DLD1 (cell line): ENCODE measurements around the gene DOCK4.

Source experiments
- in situ Hi-C: cut with HindIII; loops from 2 replicates; pipeline ENCODE4 v1.10.0; 2017; ENCODE audit warnings: low sequenced_read_pairs

DOCK4 gene

DNA sequence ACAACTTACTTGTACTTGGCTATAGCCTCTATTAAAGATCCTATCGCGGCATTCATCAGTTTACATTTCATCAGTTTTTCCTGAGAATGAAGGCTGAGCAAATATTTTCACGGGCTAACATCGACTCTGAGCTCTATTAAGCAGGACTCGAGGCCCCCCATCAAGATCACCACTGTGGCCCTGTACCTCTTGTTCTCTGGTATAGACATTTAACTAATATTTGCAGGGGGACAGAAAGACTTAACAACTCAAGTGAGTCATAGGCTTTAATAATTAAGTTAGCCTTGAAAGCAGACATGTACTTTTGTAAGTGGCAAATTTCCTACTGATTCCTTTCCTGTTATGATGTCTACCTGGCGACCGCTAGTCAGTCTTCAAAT, 45.4 kb downstream of the DOCK4 start:
- in situ Hi-C loops, result no loop called here

DNA sequence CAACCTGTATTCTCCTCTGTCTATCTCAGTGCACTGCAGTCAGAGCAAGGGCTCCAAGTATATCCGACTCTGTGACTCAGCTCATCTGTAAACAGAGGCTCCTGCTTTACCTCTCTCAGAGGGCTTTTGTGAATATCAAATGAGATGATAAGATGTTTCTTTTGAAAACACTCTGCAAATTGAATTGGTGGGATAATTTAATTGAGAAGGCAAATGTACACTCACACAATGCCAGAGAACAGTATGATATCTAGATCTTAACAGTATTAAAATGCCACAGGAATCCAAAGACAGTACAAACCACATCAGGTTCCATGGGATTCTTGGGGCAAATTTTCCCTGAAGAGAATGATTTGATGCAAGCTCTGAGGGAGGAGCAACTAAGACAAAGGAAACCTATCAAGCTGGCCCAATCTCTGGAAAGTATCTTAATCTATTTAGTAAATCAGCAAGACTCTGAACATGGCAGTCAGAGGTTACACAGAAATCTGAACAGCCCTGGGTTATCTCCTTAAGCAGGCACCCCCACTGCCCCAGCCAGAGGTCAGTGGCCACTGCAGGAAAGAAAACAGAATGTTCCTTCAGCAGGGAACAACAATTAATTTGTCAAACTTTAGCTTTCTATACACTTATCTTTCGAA, 45.9 kb downstream of the DOCK4 start:
- in situ Hi-C loops, result no loop called here

DNA sequence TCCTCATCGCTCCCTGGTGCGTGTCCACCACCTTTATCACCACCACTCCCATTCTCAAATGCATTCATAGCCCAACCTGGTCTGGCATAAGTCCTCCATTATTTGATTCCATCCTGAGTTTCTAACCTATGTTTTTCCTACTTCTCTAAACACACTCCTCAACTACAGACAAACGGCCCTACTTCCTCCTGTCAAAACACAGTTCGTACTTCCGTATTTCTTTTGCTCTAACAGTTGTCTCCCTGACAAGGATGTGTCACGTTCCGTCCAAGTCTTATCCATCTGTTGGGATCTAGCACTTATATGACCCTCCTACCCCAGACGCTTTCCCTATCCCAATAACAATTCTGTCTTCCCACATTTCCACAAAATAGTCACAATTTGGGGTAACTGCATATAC, 46.8 kb downstream of the DOCK4 start:
- in situ Hi-C loops, result no loop called here

DNA sequence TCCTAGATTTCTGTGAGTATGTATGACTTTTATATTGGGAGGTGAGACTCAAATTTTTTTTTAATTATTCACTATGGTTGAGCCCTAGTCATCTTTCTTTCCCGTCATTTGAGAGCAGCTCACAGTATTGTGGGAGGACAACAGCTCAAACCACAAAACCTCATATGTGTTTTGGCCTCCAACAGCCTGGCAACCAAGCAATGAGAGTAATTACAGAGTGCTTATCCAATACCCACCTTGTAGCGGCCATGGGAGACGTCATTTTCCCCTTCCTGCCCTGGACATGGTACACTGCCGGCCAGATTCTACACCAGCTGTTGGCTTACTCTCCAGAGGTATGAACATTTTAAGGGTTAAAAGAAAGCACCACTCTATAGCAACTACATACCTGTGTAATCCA, 49.1 kb downstream of the DOCK4 start:
- in situ Hi-C loops, result no loop called here

DNA sequence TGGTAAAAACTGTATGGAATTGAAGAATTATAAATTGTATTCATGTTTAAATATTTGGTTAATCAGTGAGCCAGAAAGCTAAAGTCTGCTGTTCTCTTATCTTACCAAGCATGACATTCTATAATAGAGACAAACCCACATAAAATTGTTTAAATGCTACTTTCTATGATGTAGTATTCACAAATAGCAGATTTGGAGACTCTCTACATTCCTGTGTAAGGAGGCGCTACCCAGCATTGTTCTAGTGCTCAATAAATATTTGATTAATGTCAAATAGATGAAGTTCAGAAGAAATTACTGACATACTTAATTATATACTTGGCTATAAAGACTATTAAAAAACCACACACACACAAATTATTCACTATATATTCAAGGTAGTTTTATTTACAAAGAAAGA, 49.8 kb downstream of the DOCK4 start:
- in situ Hi-C loops, result no loop called here

DNA sequence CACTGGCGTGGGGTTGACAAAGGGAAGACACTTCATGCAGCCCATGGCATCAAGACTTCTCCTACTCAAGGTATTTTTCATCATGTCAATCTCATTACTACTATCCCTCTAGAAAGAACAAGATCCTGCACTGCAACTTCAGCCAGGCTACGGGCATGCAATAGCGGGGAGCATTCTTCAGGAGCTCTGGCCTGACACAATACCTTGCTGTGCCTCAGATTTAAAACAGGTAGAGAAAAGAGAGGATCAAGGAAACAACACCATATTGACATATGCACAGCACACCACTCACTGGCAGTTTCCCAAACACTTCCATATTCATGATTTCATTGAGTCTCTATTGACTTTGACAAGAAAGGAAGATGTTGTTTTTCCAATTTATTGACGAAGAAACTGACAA, 51.5 kb downstream of the DOCK4 start:
- in situ Hi-C loops, result no loop called here

DNA sequence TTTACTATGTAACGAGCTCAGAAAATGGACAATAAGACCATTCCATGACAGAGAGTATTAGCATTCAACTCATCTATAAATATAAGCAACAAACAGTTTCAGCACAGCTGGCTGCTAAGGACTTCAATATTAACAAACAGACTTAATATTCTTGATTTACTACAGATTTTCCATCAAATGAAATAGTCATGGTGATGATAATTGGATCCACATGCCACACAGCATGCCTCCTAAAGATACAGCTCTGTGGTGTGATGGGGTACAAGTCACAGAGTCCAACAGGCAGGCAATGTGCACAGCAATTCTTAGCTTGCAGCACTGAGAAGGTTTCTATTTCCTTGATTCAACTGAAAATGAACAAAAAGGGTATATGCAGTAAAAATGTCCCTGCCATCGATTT, 54.0 kb downstream of the DOCK4 start:
- in situ Hi-C loops, result no loop called here

DNA sequence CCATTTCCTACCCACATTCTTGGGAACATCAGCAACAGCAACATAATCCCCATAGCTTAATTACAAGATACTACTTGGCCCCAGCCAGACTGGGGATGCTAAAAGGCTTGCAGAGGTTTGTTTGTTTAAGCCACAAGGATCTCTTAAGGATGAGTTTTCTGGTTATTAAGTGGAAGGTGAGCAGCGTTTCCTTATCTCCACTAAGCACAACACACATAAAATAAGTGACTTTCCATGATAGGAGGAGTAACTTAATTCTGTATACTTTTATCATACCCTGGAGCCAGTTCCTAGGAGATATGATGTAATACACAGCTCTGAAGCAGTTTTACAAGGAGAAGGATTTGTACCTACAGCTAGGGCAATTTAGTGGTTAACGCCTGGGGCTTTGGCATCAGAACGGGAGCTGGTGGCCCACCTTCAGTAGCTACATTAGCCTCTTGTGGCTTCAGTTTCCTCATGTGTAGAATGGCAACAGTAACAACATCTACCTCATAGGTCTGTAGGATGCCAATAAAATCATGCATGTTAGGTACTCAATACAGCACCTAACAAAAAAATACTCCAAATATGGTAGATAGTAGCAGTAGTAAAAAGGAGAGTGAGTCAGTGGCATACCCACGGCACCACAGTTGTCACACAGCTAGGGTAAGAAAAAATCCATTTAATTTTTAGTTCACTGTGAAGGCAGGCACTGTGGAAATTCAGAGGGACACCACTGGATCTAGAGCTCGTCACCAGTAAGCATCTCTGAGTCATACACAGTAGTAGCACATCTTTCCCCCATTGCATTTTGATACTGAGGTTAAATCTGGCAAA, 55.2 kb downstream of the DOCK4 start:
- in situ Hi-C loops, result no loop called here

DNA sequence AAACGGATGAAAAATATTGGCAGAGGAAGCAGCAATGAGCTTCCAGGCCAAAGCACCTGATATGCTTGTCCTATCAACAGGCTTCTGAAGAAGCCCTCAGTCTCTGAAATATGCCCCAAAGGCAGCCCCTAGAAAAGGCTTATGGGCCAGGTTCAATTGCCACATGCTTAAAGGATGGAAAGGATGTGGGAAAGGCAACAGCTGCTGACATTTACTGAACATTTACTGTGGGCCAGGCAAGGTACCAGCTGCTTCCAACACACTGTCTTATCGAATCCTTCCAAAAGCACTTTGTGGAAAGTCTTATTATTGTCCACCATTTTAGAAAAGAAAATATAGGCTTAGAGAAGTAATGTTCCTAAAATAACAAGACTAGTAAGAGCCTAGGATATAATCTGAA, 56.5 kb downstream of the DOCK4 start:
- in situ Hi-C loops, result no loop called here

DNA sequence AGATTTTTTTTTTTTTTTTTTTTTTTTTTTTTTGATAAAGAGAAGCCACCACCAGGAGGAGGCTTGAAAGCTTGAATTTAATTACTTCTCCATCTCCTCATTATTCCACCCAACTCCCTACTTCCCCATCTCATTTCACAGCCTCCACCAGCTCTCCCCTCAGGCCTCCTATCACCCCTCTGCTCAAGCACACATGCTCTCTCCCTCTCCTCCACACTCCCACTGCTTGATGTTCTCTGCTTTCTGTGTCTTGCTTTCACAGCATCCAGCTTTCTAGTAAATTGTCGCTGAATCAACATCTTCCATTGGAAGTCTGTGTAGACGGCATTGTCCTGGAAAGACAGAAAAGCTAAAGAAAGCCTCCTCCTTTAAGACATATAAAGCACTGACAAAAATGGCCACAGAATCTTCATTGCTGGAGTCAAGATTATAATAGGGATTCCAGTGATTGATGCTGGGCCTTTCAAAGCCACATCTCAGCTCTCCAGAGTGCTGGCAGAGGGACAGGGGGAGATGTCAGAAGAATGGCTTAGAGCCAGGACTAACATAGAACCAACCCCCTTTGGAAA, 58.3 kb downstream of the DOCK4 start:
- in situ Hi-C loops, result no loop called here

DNA sequence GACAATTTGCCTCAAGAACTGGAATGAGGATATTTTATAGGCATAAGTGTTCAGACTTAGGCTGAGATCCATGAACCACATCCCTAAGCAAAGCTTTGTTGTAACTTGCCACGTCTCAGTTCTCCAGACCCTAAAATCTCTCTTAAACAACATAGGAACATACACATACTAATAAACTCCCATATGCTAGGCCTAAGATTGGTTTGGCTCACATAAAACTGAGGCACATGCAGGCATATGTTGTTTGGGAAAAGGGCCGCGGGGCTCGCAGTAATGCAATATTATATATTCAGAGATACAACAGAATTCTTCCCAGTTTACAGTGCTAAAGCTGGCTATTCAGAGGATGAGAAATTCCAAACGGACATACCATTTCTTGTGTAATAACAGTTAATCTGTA, 61.0 kb downstream of the DOCK4 start:
- in situ Hi-C loops, result no loop called here

DNA sequence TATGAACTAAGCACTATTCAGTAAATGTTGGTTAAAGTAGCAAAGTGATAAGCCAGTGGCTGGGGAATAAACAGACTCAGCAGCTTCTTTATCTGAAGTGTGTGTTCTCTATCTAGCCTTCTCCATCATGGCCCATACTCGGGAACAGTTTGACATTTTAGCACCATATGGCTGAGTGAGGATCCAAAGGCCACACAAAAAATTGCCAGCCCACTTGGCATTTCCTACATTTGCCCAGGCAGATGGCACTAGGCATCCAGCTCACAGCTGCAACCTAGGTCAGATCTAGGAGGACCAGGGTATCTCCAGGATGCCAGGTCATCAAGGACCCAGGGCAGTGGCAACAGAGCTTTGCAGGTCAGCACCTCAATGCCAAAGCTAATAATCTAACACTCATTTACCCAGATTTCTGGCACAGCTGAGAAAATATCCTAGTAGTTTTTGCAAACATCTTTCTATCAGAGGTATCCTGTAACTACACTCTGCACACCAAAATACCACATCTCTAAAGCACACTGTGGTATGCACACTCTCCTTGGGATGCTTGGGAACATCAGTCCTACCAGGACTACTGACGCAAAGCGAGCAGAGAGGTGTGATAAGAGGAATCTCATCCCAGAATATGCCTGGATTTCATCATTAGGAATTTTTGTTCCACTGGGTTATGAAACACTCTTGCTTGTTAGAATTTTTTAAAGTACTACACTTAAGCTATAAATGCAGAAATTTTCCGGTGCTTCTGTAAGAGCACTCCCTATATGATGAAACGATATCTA, 61.7 kb downstream of the DOCK4 start:
- in situ Hi-C loops, result no loop called here

DNA sequence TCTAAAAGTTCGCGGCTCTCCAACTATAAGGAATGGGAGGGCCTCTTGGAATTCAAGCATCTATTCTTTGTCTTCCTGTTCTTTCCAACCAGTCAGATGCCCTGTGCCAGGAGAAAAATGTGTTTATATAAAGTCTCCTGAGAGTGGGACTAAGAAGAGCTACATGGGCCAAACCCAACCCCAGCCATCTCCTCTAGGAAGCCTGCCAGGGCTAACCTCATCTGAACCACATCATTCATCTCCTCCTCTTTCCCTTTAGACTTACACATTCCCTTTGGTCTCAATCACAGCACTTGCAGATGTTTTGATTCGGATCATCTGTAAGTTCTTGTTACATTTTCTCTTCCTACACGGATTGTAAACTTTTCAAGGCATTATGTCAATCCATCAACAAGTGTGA, 62.6 kb downstream of the DOCK4 start:
- in situ Hi-C loops, result no loop called here

DNA sequence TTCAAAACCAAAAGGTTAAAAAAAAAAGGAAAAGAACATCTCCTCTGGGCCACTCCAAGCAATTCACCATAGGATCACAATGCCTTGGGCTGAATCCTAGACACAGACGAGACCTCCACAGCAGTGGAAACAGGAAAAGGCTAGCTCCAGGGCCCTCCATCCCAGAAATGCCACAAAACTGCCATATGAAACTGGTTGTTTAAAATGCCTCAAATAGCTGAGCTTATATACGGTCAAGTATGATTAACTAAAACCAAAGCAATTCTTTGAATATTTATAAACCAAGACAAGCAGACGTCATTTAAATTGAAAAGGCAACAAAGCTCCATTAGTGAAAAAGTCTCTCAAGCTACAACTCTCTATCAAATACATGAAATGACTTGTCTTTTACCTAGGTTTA, 63.1 kb downstream of the DOCK4 start:
- in situ Hi-C loops, result no loop called here

DNA sequence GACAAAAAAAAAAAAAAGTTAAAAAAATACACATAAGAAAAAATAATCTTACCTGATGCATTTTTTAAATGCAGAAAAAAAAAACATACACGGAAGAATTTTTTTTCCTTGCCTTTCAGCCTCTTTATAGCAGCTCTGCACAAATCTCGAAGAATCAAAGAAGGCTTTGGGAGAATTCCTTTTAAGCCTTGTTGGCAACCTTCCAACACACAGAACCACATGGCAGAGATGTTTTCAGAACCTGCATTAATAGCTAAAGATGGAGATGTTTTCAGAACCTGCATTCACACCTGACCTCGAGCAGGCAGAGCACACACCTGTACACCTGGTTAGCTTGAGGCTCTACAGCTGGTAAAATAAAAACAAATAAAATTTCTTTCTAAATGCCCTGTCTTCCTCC, 65.6 kb downstream of the DOCK4 start:
- in situ Hi-C loops, result no loop called here

DNA sequence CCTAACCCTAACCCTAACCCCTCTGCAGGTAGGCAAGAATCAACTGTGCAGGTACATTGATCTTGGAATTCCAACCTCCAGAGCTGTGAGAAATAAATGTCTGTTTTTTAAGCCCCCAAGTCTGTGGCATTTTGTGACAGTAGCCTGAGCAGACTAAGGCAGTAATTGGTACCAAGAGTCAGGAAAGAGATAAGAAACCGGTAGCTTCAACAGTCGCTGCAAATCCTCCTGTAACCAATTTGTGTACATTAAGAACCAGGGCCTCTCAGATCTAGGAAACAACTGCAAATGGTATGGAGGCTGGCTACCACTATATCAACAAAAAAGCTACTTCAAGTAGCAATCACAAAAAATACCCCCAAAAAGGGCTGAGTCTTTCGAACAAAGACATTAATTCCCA, 67.3 kb downstream of the DOCK4 start:
- in situ Hi-C loops, result no loop called here

DNA sequence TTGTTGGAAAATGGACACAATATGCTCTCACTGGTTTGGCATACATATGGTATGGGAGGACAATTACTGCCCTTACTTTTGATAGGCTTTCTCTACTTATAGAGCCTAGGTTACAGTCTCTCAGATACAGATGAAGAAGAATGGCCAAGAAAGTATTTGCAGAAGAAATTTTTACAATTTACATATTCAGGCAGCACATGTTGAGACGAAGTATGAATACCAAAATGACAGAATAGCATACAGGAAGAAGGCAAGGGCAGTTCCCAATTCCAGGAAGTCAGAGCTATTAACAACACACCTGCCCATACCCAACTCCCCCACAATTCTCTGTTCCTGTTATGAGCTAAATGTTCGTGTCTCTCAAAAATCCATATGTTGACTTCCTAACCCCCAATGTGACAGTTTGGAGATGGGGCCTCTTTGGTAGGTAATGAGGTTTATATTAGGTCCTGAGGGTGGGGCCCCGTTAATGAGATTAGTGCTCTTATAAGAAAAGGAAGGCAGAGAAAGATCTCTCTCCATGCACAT, 67.8 kb downstream of the DOCK4 start:
- in situ Hi-C loops, result no loop called here

DNA sequence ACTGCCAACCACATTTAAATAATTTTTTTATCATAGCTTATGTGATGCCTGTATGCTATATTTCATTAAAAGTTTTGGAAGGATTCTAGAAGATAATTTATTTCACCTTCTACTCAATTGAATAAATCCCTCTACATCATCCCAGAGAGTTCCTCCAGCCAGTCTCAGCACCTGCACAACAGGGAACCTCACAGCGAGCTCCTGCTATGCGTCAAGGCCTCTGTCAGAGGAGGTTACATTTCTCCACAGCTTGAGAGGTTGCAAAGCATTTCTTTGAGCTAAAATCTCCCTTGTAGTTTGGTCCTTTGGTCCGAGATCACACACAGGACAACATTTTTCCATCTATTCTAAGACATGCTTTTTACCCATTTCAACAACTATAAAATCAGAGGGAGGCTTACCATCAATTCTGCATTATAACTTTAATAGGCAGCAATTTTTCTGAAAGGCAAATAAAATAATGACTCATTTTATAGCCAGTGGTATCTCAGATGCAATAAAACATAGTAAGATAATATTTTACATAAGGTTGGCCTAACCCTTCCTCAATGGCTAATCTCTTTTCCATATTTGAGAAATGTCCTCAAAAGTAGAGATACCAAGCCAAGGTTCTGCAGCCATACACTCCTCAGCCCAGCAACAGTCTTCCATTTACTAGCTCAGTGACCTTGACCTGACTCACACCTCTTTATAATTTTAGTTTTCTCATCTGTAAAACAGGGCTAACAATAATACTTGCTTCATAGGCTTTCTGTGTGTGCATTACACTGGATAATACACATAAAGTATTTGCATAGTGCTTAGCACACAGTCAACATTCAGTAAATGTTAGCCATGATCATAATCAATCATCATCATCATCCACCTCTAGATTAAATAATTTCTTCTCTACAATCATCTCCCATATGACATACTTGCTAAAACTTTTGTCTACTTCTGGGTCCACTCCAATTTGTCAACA, 68.8 kb downstream of the DOCK4 start:
- in situ Hi-C loops, result no loop called here

DNA sequence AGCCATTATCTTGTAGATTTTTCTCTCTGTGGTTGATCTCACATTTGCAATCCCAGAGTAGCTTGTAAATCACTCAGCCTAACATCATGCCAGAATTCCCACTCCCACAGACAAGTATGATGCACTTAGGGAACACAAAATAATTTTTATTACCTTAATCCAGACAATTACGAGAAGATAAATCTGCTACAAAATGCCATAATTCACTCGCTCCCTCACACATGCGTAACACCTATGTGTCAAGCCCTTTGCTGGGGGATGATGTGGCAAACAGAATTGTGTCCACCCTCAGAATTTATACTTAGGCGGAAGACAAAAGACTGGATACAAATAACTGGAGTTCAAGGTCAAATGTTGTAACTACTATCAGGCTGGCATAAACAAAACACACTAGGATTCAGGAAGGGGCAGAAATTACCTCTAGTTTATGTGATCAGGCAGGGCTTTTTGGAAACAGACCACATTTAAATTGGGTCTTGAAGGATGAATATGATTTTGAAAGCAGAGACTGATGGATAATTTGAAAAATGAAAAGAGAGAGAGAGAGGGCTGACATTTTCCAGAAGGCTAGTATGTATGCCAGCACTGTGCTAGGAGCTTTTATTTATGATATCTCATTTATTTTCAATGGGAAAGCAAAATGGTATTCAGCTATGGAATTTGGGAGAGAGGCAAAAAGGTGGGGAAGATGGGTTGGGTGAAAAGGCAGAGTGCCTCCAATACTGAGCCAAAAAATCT, 69.8 kb downstream of the DOCK4 start:
- in situ Hi-C loops, result no loop called here

DNA sequence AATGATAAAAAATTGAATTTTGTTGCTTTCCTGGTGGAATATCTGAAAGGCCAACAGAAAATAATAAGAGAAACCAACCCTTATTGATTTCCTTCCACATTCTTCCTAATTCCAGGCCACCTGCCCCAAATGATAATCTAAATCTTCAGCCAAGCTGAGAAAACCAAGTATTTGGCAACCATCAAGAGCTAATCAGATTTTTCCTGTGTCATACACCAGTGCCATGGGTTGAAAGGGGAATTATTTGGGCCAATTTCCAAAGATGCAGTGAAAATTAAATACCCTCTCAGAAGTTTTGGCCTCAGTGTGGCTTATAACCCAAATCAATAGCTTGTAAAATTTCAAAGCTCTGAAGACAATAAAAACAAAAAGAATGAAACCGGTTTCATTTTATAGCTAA, 70.4 kb downstream of the DOCK4 start:
- in situ Hi-C loops, result no loop called here
